Skeletal muscle tissue (tissue), 4 donors: ENCODE measurements around the gene MITF. TPM values are rescaled to one million over a fixed set of nuclear protein-coding genes. Genes with fewer than 3 reads are reported as not detected.

Experiments used
- H3K27ac ChIP-seq: one replicate; pipeline ENCODE4 v1.7.0; 2013; ENCODE audit warnings: mild to moderate bottlenecking, low read depth, low read length, inconsistent platforms
- H3K27me3 ChIP-seq, 3 donors: one replicate each; pipeline ENCODE4 v1.7.0; 2013; ENCODE audit warnings: low read length in 3 of 3; ENCODE audit not compliant: control insufficient read depth in 3 of 3, insufficient read depth in 3 of 3
- H3K36me3 ChIP-seq, 3 donors: one replicate each; pipeline ENCODE4 v1.7.0; 2013; ENCODE audit warnings: low read length in 3 of 3; ENCODE audit not compliant: control insufficient read depth in 3 of 3, insufficient read depth in 3 of 3
- H3K4me1 ChIP-seq, 3 donors: one replicate each; pipeline ENCODE4 v1.7.0; 2013; ENCODE audit warnings: low read length in 3 of 3, mild to moderate bottlenecking in 3 of 3; ENCODE audit not compliant: control insufficient read depth in 3 of 3, insufficient read depth in 3 of 3
- H3K4me3 ChIP-seq, 3 donors: one replicate each; pipeline ENCODE4 v1.7.0; 2013; ENCODE audit warnings: low read length in 3 of 3
- H3K9ac ChIP-seq, 3 donors: one replicate each; pipeline ENCODE4 v1.7.0; 2013; ENCODE audit warnings: low read length in 3 of 3, mild to moderate bottlenecking in 3 of 3, moderate library complexity in 2 of 3, low read depth in 1 of 3
- H3K9me3 ChIP-seq, 3 donors: one replicate each; pipeline ENCODE4 v1.7.0; 2013; ENCODE audit warnings: low read length in 3 of 3; ENCODE audit not compliant: control insufficient read depth in 3 of 3
- total RNA-seq: library from RNA; depleted of rRNA; stranded (reverse); fragments of >200 nt; gene quantifications from one replicate; pipeline ENCODE4 v1.2.3, GENCODE V29; 2014
- donor health status: Osteomylitis.

Gene MITF
- total RNA-seq, 1 donor from 2014 or later = 11.0 TPM

DNA sequence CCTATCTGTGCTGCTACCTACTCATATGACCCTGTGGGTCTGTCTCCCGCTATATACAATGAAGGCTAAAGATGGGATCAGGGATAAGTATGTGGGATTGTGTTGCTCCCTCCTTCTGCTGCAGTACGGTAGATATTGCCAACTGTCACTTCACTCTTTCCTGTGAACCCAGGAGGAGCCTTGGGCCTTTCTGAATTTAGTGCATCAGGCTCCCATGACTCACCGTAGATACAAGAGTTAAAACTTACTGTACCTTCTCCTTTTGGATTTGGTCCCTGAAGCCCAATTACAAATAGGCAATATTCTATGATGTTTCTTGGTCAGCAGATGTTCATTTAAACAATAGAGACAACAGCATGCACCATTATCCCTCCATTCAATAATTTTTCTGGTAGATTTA lies 27.4 kb downstream of the MITF start:
- peaks cover 52 to 67% (median 57%) of the 10 kb centered on the region in 3 donors for H3K4me1 ChIP-seq
- no peak overlapping the region for H3K9ac ChIP-seq
- no peaks in the 10 kb centered on the region for H3K9me3 ChIP-seq
- H3K4me3 ChIP-seq = no peak overlapping the region
- no peaks in the 10 kb centered on the region for H3K27me3 ChIP-seq
- H3K36me3 ChIP-seq = no peaks in the 10 kb centered on the region
- H3K27ac ChIP-seq = no peak overlapping the region

GRCh38 chr3:69767571-69767970 lies 28.3 kb downstream of the MITF start:
- Histone ChIP-seq H3K9ac (no peak overlapping the region), H3K4me1 (peaks cover 53 to 68% (median 62%) of the 10 kb centered on the region in 3 donors), H3K36me3 (no peaks in the 10 kb centered on the region), H3K9me3 (no peaks in the 10 kb centered on the region), H3K27me3 (no peaks in the 10 kb centered on the region), H3K4me3 (no peak overlapping the region), H3K27ac (no peak overlapping the region)

- H3K9me3 ChIP-seq = no peaks in the 10 kb centered on the region
- no peak overlapping the region for H3K27ac ChIP-seq
- H3K9ac ChIP-seq = no peak overlapping the region
- no peaks in the 10 kb centered on the region for H3K27me3 ChIP-seq
- H3K36me3 ChIP-seq = no peaks in the 10 kb centered on the region
- H3K4me3 ChIP-seq = no peak overlapping the region
- peaks cover 55 to 71% (median 64%) of the 10 kb centered on the region in 3 donors for H3K4me1 ChIP-seq
Observed at GRCh38 chr3:69768438-69768837, 29.2 kb downstream of the MITF start.

GRCh38 chr3:69770219-69770618 lies 31.0 kb downstream of the MITF start:
- no peaks in the 10 kb centered on the region for H3K27me3 ChIP-seq
- peaks cover 53 to 79% (median 57%) of the 10 kb centered on the region in 3 donors for H3K4me1 ChIP-seq
- H3K4me3 ChIP-seq = no peak overlapping the region
- no peaks in the 10 kb centered on the region for H3K9me3 ChIP-seq
- H3K36me3 ChIP-seq = no peaks in the 10 kb centered on the region
- no peak overlapping the region for H3K9ac ChIP-seq
- H3K27ac ChIP-seq = no peak overlapping the region

- no peak overlapping the region for H3K4me3 ChIP-seq
- H3K9ac ChIP-seq = peak overlapping the region in 1 of 3 donors; percentile 3
- H3K27me3 ChIP-seq = no peaks in the 10 kb centered on the region
- H3K4me1 ChIP-seq = peaks cover 50 to 79% (median 60%) of the 10 kb centered on the region in 3 donors
- H3K27ac ChIP-seq = no peak overlapping the region
- H3K36me3 ChIP-seq = no peaks in the 10 kb centered on the region
- H3K9me3 ChIP-seq = no peaks in the 10 kb centered on the region
Observed at GRCh38 chr3:69770976-69771634, 31.8 kb downstream of the MITF start.

- Histone ChIP-seq H3K27me3 (no peaks in the 10 kb centered on the region), H3K4me3 (no peak overlapping the region), H3K27ac (peak overlapping the region; percentile 31), H3K4me1 (peaks cover 50 to 76% (median 57%) of the 10 kb centered on the region in 3 donors), H3K9me3 (no peaks in the 10 kb centered on the region), H3K9ac (no peak overlapping the region), H3K36me3 (no peaks in the 10 kb centered on the region)
Observed at GRCh38 chr3:69772152-69772867, 33.0 kb downstream of the MITF start.

GRCh38 chr3:69774029-69774428 lies 34.8 kb downstream of the MITF start:
- Histone ChIP-seq H3K27ac (no peak overlapping the region), H3K4me1 (peaks cover 43 to 60% (median 49%) of the 10 kb centered on the region in 3 donors), H3K27me3 (no peaks in the 10 kb centered on the region), H3K36me3 (no peaks in the 10 kb centered on the region), H3K9ac (no peak overlapping the region), H3K9me3 (no peaks in the 10 kb centered on the region), H3K4me3 (no peak overlapping the region)

GRCh38 chr3:69775751-69776150 lies 36.5 kb downstream of the MITF start:
- Histone ChIP-seq H3K36me3 (no peaks in the 10 kb centered on the region), H3K4me3 (no peak overlapping the region), H3K9ac (no peak overlapping the region), H3K27ac (no peak overlapping the region), H3K4me1 (peaks cover 37 to 53% (median 45%) of the 10 kb centered on the region in 3 donors), H3K9me3 (no peaks in the 10 kb centered on the region), H3K27me3 (no peaks in the 10 kb centered on the region)

- Histone ChIP-seq H3K36me3 (no peaks in the 10 kb centered on the region), H3K9ac (no peak overlapping the region), H3K4me1 (peaks cover 31 to 50% (median 40%) of the 10 kb centered on the region in 3 donors), H3K27me3 (no peaks in the 10 kb centered on the region), H3K27ac (no peak overlapping the region), H3K9me3 (no peaks in the 10 kb centered on the region), H3K4me3 (no peak overlapping the region)
Observed at GRCh38 chr3:69776289-69776688, 37.0 kb downstream of the MITF start.

DNA sequence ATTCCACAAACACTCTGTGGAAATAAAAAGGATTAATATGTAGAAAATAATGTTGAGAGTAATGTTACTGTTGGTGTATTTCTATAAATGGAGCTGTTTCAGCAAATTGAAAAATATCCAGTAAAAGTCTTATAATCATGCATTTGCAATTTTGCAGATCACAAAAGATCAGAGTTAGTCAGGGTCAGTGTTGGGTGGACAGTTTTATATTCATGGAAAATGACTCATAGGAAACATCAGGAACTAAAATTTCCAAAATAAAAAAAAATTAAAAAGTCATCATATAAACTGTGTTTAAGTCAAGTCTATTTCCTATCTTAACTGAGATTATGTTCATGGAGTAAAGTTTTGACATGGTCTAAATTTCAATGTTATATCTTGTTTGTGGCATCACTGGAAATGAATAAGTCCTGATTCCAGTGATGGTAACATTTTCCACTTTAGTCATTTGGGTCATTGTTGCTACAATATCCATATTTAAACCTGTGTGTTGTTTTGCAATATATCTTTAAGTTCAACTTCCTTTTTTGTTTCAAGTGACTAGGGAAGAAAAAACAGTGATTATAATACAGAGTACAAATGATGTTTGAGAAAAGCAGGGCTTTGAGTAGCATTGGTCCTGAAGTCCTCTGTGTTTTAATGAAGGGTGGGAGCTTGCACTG lies 37.8 kb downstream of the MITF start:
- Histone ChIP-seq H3K27me3 (no peaks in the 10 kb centered on the region), H3K36me3 (no peaks in the 10 kb centered on the region), H3K4me3 (no peak overlapping the region), H3K4me1 (peaks cover 24 to 49% (median 35%) of the 10 kb centered on the region in 3 donors), H3K9me3 (no peaks in the 10 kb centered on the region), H3K27ac (peak overlapping the region; percentile 45), H3K9ac (no peak overlapping the region)
